ENCODE data around the gene PRIM1.

- TF ChIP-seq CTCF (IDR thresholded peaks at IDR 0.05 in 8 of 11, conservative IDR thresholded peaks at IDR 0.05 in 3 of 11) = no peak
- no peak for TF ChIP-seq POLR2A (IDR thresholded peaks at IDR 0.05)
- no peak for TF ChIP-seq POLR2AphosphoS5 (IDR thresholded peaks at IDR 0.05)
Measured at GRCh38 chr12:56749853-56750252, 2.3 kb downstream of the PRIM1 start.

Data from spleen (tissue), 7 donors.